Esophagus squamous epithelium (tissue), 4 donors: ENCODE data around the gene RAI14.

Source experiments
- POLR2A ChIP-seq, 4 donors: fragments of 450-650 bp; IDR thresholded peaks; one replicate each; pipeline ENCODE4 v1.6.1; 2017; ENCODE audit warnings: antibody characterized with exemption in 4 of 4, mild to moderate bottlenecking in 4 of 4, moderate library complexity in 3 of 4
- TF ChIP-seq, protein P1 (sequence below), 6 experiments: fragments of 450-650 bp in 4 of 6; fragments of 200-600 bp in 2 of 6; sonication (generic) in 2 of 6; IDR thresholded peaks; one replicate each; pipeline ENCODE4 v1.5.1; 2016 to 2019; ENCODE audit warnings: antibody characterized with exemption in 6 of 6, mild to moderate bottlenecking in 4 of 6, moderate library complexity in 4 of 6

DNA sequence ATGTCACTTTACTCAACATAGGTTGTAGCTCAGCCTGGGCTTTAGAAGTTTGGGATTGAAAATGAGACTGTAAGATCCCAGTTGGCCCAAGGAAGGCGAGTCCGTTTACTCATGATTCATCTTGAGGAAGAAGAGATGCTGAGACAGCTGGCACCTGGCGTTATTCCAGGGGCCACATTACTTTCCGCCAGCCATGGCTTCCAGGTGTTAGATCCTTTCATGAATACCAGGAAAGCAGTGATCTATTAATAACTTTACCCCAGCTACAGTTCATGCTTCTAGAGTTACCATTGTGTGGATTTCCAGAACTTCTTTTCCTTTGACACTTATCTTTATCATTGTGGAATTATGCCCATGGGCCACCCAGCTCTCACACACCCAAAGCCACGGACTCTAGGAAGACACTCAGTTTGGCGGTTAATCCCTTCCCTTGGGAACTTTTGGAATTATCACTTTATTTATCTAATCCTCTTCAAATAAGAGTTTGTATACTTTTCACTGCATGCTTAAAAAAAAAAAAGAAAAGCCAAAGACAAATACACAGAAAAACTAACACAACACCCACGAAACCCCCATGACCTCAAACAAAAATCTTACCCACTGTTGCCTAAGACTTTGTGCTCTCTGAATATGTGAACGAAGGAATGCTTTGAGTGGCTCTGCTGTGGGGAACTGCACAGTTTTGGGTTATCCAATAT lies 26.9 kb downstream of the RAI14 start:
- TF ChIP-seq, protein P1, sequence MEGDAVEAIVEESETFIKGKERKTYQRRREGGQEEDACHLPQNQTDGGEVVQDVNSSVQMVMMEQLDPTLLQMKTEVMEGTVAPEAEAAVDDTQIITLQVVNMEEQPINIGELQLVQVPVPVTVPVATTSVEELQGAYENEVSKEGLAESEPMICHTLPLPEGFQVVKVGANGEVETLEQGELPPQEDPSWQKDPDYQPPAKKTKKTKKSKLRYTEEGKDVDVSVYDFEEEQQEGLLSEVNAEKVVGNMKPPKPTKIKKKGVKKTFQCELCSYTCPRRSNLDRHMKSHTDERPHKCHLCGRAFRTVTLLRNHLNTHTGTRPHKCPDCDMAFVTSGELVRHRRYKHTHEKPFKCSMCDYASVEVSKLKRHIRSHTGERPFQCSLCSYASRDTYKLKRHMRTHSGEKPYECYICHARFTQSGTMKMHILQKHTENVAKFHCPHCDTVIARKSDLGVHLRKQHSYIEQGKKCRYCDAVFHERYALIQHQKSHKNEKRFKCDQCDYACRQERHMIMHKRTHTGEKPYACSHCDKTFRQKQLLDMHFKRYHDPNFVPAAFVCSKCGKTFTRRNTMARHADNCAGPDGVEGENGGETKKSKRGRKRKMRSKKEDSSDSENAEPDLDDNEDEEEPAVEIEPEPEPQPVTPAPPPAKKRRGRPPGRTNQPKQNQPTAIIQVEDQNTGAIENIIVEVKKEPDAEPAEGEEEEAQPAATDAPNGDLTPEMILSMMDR (IDR thresholded peaks at IDR 0.05): no peak
- TF ChIP-seq POLR2A (IDR thresholded peaks at IDR 0.05): no peak
